IPS DF 4.7 (cell line): ENCODE results near the gene CLEC20A.
A peak's percentile ranks its signal among the peaks of the same experiment; 100 is the strongest.

Source experiments
- DNase-seq: peaks from one replicate; pipeline ENCODE4 v3.0.0-alpha.2; 2013; ENCODE audit warnings: low spot score; ENCODE audit errors: extremely low read depth

The CLEC20A gene

GRCh38 chr1:178496410-178497135, at the start of gene CLEC20A:
Gene CLEC20A, minus strand, starts transcription at chr1:178496964. Its CDS starts 25 bp downstream, at chr1:178496939.
- no peak for DNase-seq

- no peak for DNase-seq
These were observed 47.8 kb upstream of the CLEC20A start for GRCh38 chr1:178544531-178544930.

DNA sequence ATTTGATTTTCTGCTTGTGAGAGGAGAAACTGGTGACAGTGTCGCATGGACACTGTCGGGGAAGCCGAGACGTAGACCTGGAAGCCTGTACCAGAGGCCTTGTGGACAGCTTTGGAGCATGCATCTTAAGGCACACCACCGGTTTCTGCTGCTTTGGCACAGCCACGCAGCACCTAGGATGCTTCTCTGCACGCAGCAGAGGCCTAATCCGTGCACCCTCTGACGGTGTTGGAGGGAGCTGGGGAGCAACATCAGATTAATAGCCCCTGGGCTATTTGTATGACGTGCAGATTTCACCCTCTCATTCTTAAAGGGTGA, 46.5 kb upstream of the CLEC20A start:
- no peak for DNase-seq

DNA sequence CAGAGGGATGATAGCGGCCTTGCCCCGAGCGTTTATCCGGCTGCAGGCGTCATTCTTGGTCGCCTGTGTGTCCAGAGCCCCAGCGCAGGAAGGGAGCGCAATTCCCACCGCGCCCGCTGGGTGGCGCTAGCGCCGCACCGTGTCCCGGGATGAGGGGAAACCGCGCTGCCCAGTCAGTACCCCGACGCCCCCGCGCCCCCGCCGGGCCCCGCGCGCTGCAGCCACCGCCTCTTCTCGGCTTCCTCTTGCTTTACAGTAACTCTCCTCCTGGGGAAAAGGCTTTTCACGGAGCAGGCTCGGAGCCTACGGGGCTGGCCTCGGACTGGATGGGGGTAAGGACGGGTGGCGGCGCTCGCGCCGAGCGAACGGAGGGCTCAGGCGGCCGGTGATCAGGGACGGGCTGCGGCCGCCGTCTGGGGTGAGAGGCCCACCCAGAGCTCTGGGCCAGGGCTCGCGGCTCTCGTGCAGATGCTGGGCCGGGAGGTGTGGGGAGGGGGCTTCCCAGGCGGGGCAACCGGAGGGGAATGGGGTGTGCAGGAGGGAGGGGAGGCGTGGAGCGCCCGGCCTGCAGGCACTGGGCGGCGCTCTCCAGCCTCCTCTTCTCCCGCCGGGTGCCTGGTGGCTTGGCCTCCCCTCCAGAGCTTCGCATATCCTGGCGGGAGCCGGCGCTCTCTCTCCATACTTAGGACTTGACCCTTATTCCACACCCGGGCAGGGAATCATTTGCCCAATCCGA, 46.0 kb upstream of the CLEC20A start:
- DNase-seq = peak; percentile 64

GRCh38 chr1:178541829-178542553, 45.2 kb upstream of the CLEC20A start:
- DNase-seq = peak; percentile 11

- DNase-seq = no peak
These were observed 44.6 kb upstream of the CLEC20A start for GRCh38 chr1:178541379-178541778.

DNA sequence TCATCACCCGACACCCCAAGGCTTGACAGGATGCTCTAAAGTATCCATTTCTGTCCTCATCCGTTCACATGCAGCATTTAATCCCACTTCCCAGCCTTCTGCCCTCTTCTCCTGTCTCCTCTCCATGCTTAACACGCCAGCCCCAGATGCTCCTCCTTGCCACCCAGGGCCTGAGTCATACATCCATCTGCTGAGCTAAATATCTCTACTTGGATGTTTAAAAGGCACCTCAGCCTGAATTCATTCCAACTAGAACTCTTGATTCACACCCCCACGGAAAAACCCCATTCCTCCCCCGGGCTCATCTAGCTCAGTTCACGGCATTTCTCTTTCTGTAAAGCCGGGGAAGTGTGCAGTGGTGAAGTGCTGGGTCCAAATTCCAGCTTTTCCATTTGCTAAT, 43.9 kb upstream of the CLEC20A start:
- DNase-seq = no peak

DNA sequence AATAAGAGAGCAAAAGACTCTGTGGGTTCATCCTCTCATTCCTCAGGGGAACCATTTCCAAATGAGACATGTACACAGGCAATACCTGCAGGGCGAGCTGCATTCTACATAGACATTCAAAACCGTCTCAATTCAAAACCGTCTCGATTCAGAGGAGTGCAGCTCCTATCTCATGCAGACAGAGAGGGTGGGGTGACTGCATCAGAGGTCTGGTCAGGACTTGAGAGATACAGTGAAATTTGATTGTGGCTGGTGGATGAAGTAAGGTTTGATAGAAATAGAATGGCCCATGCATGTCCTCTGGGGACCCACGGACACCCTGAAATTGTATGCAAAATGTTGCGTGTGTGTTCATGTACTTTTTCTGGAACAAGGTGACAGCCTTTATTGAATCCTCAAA, 43.4 kb upstream of the CLEC20A start:
- DNase-seq = no peak

DNA sequence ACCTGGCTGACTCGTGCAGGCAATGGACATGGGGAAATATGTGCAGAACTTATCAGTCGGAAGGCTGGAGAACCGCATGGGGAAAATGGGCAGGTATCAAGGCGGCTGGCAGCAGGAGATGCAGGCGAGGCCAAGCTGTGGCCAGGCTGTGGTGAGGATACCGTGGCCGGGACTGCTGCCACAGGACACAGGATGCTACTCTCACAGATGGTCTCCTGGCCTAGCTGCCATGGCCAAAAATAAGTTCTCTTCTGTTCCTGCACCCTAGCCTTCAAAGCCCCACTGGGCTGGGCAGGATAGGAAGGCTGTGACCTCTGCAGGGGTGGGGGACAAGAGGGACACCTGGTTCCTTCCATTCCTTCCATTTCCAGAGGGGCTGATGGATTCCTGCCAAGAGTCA, 42.5 kb upstream of the CLEC20A start:
- no peak for DNase-seq

GRCh38 chr1:178538192-178538916, 41.6 kb upstream of the CLEC20A start:
- DNase-seq = no peak

- DNase-seq = no peak
These were observed 40.8 kb upstream of the CLEC20A start for GRCh38 chr1:178537382-178538090.

GRCh38 chr1:178536844-178537371, 40.1 kb upstream of the CLEC20A start:
- no peak for DNase-seq

- DNase-seq = no peak
These were observed 39.6 kb upstream of the CLEC20A start for GRCh38 chr1:178536329-178536728.

- DNase-seq = no peak
These were observed 37.5 kb upstream of the CLEC20A start for GRCh38 chr1:178534137-178534868.

GRCh38 chr1:178533121-178533946, 36.6 kb upstream of the CLEC20A start:
- no peak for DNase-seq

DNA sequence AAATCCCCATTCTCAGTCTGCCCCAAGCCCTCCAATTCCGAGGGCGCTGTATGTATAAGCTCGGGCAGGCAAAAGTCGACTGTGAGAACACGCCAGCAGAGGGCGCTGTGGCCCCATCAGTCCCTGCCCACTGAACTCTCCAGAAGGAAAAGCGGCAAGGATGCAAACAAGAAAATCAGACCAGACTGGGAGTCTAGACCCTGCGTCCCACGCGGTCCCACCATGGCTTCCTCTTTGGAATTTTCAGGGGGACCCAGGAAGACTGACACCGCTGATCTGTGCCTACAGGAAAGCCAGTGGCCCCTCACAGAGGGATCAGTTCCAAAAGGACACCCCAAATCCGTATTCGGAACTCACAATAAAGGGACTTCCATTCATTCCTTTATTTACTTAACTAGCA, 35.6 kb upstream of the CLEC20A start:
- DNase-seq = peak; percentile 36

- no peak for DNase-seq
These were observed 35.1 kb upstream of the CLEC20A start for GRCh38 chr1:178531887-178532286.

DNA sequence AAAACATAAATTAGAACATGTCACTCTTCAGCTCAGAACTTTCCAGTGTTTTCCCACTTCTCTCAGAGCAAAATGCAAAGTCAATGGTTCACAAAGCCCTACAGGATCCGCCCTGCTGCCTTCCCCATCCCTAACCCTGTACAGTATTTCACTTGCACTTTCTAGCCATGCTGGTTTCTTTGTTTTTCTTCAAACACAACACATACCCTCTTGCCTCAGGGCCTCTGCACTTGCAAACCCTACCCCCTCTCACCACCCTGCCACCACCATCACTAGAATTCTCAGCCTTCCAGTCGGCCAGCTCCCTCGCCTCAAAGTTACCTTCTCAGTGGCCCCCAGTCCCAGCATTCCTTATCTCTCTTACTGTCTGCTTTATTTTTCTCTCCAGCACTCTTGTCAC, 33.7 kb upstream of the CLEC20A start:
- DNase-seq = no peak

DNA sequence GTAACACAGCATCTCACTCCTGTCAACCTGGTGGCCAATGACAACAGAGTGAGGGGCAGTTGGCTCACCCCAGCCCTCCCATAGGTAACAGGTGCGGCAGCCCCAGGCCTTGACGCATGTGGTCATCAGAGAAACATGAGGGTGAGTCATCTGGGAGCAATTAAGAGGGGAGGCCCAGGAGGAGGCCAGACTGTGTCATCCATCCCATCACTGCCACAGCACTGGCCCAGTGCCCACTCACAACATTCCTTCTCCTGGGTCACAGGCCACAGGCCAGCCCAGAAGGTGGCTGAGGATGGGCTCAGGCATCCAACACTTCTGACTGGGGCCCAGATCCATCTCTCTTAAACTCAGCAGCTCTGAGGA, 33.3 kb upstream of the CLEC20A start:
- DNase-seq = no peak
